HG03097 (cell line): Measurements from ENCODE around the gene PHACTR1.

Experiments
- ATAC-seq: cut with Tn5 transposase; IDR thresholded peaks from one replicate; pipeline ENCODE4 v1.9.1; 2021; ENCODE audit not compliant: unreplicated experiment, low FRiP score

Gene PHACTR1

GRCh38 chr6:13089296-13089994 is 372.9 kb downstream of the PHACTR1 start:
- no peak for ATAC-seq

- ATAC-seq, result no peak
Observed at GRCh38 chr6:13091192-13091591, 374.6 kb downstream of the PHACTR1 start.

GRCh38 chr6:13094781-13095425 is 378.3 kb downstream of the PHACTR1 start:
- no peak for ATAC-seq

- ATAC-seq, result no peak
Observed at GRCh38 chr6:13096084-13096483, 379.5 kb downstream of the PHACTR1 start.

GRCh38 chr6:13097454-13097853 is 380.9 kb downstream of the PHACTR1 start:
- no peak for ATAC-seq

GRCh38 chr6:13098006-13098405 is 381.4 kb downstream of the PHACTR1 start:
- ATAC-seq, result no peak

- ATAC-seq, result no peak
Observed at GRCh38 chr6:13098793-13099570, 382.4 kb downstream of the PHACTR1 start.

- ATAC-seq, result no peak
Observed at GRCh38 chr6:13099771-13100170, 383.2 kb downstream of the PHACTR1 start.

GRCh38 chr6:13101409-13101808 is 384.8 kb downstream of the PHACTR1 start:
- no peak for ATAC-seq

- ATAC-seq, result no peak
Observed at GRCh38 chr6:13101985-13102384, 385.4 kb downstream of the PHACTR1 start.

- ATAC-seq, result no peak
Observed at GRCh38 chr6:13103169-13103568, 386.6 kb downstream of the PHACTR1 start.

- ATAC-seq, result no peak
Observed at GRCh38 chr6:13105139-13105538, 388.6 kb downstream of the PHACTR1 start.

GRCh38 chr6:13112921-13113320 is 396.4 kb downstream of the PHACTR1 start:
- ATAC-seq, result no peak

- no peak for ATAC-seq
Observed at GRCh38 chr6:13113376-13113775, 396.8 kb downstream of the PHACTR1 start.

- no peak for ATAC-seq
Observed at GRCh38 chr6:13113981-13114593, 397.5 kb downstream of the PHACTR1 start.

- ATAC-seq, result no peak
Observed at GRCh38 chr6:13116155-13116554, 399.6 kb downstream of the PHACTR1 start.

GRCh38 chr6:13117570-13117969 is 401.0 kb downstream of the PHACTR1 start:
- ATAC-seq, result no peak

- ATAC-seq, result no peak
Observed at GRCh38 chr6:13119549-13119948, 403.0 kb downstream of the PHACTR1 start.

GRCh38 chr6:13120483-13121482 is 404.2 kb downstream of the PHACTR1 start:
- ATAC-seq, result no peak

- ATAC-seq, result no peak
Observed at GRCh38 chr6:13124131-13124530, 407.6 kb downstream of the PHACTR1 start.
